WTC11 (cell line): ENCODE results near the gene CCDC85A. TPM values are rescaled to one million over a fixed set of nuclear protein-coding genes. Genes with fewer than 3 reads are reported as not detected.

Experiments used
- ATAC-seq: fragments of 200-7000 bp; cut with Tn5 transposase; 2 replicates; pipeline ENCODE4 v1.10.0; 2021; ENCODE audit warnings: mild to moderate bottlenecking, moderate library complexity
- CTCF ChIA-PET: fragments of 300-600 bp; sonication (Branson Sonifier 250); formaldehyde crosslinking; loops from one replicate; lab custom pipeline; 2021; ENCODE audit warnings: antibody characterized with exemption; lab: Charles Lee
- POLR2A ChIA-PET: fragments of 350-600 bp; sonication (Branson Sonifier 250); formaldehyde crosslinking; loops from one replicate; lab custom pipeline; 2021; ENCODE audit warnings: antibody characterized with exemption; lab: Charles Lee
- DNase-seq: peaks from one replicate; pipeline ENCODE4 v3.0.0; 2021; ENCODE audit warnings: low spot score
- H3K27ac Mint-ChIP-seq: 2 replicates; pipeline ENCODE4 v1.8.0; 2021; ENCODE audit warnings: mixed read lengths
- H3K27me3 Mint-ChIP-seq: 2 replicates; pipeline ENCODE4 v1.8.0; 2021; ENCODE audit warnings: low read depth, mild to moderate bottlenecking, moderate library complexity, mixed read lengths
- H3K36me3 Mint-ChIP-seq: 2 replicates; pipeline ENCODE4 v1.8.0; 2021; ENCODE audit warnings: mixed read lengths
- H3K4me1 Mint-ChIP-seq: 2 replicates; pipeline ENCODE4 v1.8.0; 2022; ENCODE audit warnings: mixed read lengths
- H3K4me3 Mint-ChIP-seq: 2 replicates; pipeline ENCODE4 v1.8.0; 2021; ENCODE audit warnings: mild to moderate bottlenecking, moderate library complexity, mixed read lengths
- H3K9me3 Mint-ChIP-seq: 2 replicates; pipeline ENCODE4 v1.8.0; 2021; ENCODE audit warnings: mixed read lengths
- ATF1 ChIP-seq: sonication (generic); formaldehyde crosslinking; IDR thresholded peaks from 2 replicates; pipeline ENCODE4 v1.8.1; 2023; ENCODE audit warnings: mild to moderate bottlenecking, moderate library complexity, missing genetic modification reagents
- CREB1 ChIP-seq: sonication (generic); formaldehyde crosslinking; IDR thresholded peaks from 2 replicates; pipeline ENCODE4 v1.8.0; 2023; ENCODE audit warnings: mild to moderate bottlenecking, missing genetic modification reagents
- CREM ChIP-seq: sonication (generic); formaldehyde crosslinking; IDR thresholded peaks from 2 replicates; pipeline ENCODE4 v1.8.1; 2022; ENCODE audit warnings: mild to moderate bottlenecking, missing genetic modification reagents, moderate library complexity
- GRHL2 ChIP-seq: fragments of 250-450 bp; sonication (Bioruptor Pico); IDR thresholded peaks from 2 replicates; pipeline ENCODE4 v1.8.0; 2022; ENCODE audit warnings: mild to moderate bottlenecking, moderate library complexity; ENCODE audit not compliant: insufficient replicate concordance, severe bottlenecking
- MYBL2 ChIP-seq: sonication (generic); formaldehyde crosslinking; IDR thresholded peaks from 2 replicates; pipeline ENCODE4 v1.8.1; 2023; ENCODE audit warnings: mild to moderate bottlenecking, moderate library complexity, missing genetic modification reagents
- NFATC4 ChIP-seq: fragments of 250-450 bp; sonication (Bioruptor Pico); IDR thresholded peaks from 2 replicates; pipeline ENCODE4 v1.9.0; 2021; ENCODE audit warnings: mild to moderate bottlenecking
- NFE2L1 ChIP-seq: sonication (generic); formaldehyde crosslinking; IDR thresholded peaks from 2 replicates; pipeline ENCODE4 v1.8.1; 2023; ENCODE audit warnings: missing genetic modification reagents
- NFYB ChIP-seq: sonication (generic); formaldehyde crosslinking; conservative IDR thresholded peaks from 2 replicates; pipeline ENCODE4 v1.8.0; 2022; ENCODE audit warnings: low read depth, missing genetic modification reagents
- RORB ChIP-seq: fragments of 250-450 bp; sonication (Bioruptor Pico); IDR thresholded peaks from 2 replicates; pipeline ENCODE4 v1.9.0; 2021; ENCODE audit warnings: mild to moderate bottlenecking
- SMAD4 ChIP-seq: sonication (generic); formaldehyde crosslinking; IDR thresholded peaks from 2 replicates; pipeline ENCODE4 v1.8.0; 2022; ENCODE audit warnings: mild to moderate bottlenecking, missing genetic modification reagents
- SOX15 ChIP-seq: fragments of 250-450 bp; sonication (Bioruptor Pico); IDR thresholded peaks from 2 replicates; pipeline ENCODE4 v1.9.0; 2021; ENCODE audit warnings: mild to moderate bottlenecking
- TEAD4 ChIP-seq: sonication (generic); formaldehyde crosslinking; IDR thresholded peaks from 2 replicates; pipeline ENCODE4 v1.8.0; 2022; ENCODE audit warnings: mild to moderate bottlenecking, missing genetic modification reagents
- total RNA-seq: library from RNA; stranded (reverse); gene quantifications from 3 replicates; pipeline ENCODE4 v1.2.3, GENCODE V29; 2021
- TF ChIP-seq, protein P1 (sequence below): sonication (generic); formaldehyde crosslinking; IDR thresholded peaks from 2 replicates; pipeline ENCODE4 v1.8.0; 2023; ENCODE audit warnings: missing genetic modification reagents
- TF ChIP-seq, protein P2 (sequence below): fragments of 250-450 bp; sonication (Bioruptor Pico); IDR thresholded peaks from 2 replicates; pipeline ENCODE4 v1.8.0; 2021; ENCODE audit warnings: mild to moderate bottlenecking
- TF ChIP-seq, protein P3 (sequence below): sonication (generic); formaldehyde crosslinking; IDR thresholded peaks from 2 replicates; pipeline ENCODE4 v1.8.1; 2022; ENCODE audit warnings: missing genetic modification reagents, borderline replicate concordance
- TF ChIP-seq, protein P4 (sequence below): fragments of 250-450 bp; sonication (Bioruptor Pico); conservative IDR thresholded peaks from 2 replicates; pipeline ENCODE4 v1.9.0; 2021; ENCODE audit warnings: mild to moderate bottlenecking
- TF ChIP-seq, protein P5 (sequence below): sonication (generic); formaldehyde crosslinking; IDR thresholded peaks from 2 replicates; pipeline ENCODE4 v1.8.1; 2023; ENCODE audit warnings: mild to moderate bottlenecking, missing genetic modification reagents, moderate library complexity
- TF ChIP-seq, protein P6 (sequence below): fragments of 200-600 bp; IDR thresholded peaks from 2 replicates; pipeline ENCODE4 v1.8.0; 2022; ENCODE audit warnings: antibody characterized with exemption
- TF ChIP-seq, protein P7 (sequence below): sonication (generic); formaldehyde crosslinking; IDR thresholded peaks from 2 replicates; pipeline ENCODE4 v1.8.1; 2022; ENCODE audit warnings: low read depth, missing genetic modification reagents, borderline replicate concordance
- TF ChIP-seq, protein P8 (sequence below): sonication (generic); formaldehyde crosslinking; IDR thresholded peaks from 2 replicates; pipeline ENCODE4 v1.8.0; 2022; ENCODE audit warnings: missing genetic modification reagents

CCDC85A gene
- total RNA-seq, 1 experiment from 2014 or later, result 0.22 TPM

DNA sequence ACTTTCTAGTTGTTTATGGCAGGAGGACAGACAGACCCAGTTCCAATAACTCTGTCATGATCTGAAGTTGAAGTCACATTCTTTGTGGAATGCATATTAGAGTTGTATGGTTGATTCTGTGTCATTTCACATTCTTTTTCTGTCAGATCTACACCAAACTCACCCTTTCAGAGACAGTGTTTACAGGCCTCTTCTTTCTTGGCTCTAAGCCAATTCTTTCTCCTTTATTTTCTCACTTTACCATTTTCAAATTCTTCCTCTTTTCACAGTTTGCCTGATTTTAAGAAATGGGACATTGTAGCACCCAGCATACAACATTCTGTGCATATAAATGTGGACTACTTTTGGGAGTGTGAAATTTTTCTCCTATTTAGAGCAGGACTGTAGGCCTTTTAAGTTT lies 103.7 kb downstream of the CCDC85A start:
- Mint-ChIP-seq H3K9me3 (peaks cover 4% of the 10 kb centered on the region; the same call in 1 of the 2 replicates), H3K36me3 (no peaks in the 10 kb centered on the region), H3K27me3 (no peaks in the 10 kb centered on the region), H3K4me3 (no peak overlapping the region), H3K4me1 (no peaks in the 10 kb centered on the region), H3K27ac (no peak overlapping the region)
- POLR2A ChIA-PET, result no interaction called here
- no peak for DNase-seq
- TF ChIP-seq MYBL2 (CRISPR knock-in tag), result no peak
- TF ChIP-seq, protein P1, sequence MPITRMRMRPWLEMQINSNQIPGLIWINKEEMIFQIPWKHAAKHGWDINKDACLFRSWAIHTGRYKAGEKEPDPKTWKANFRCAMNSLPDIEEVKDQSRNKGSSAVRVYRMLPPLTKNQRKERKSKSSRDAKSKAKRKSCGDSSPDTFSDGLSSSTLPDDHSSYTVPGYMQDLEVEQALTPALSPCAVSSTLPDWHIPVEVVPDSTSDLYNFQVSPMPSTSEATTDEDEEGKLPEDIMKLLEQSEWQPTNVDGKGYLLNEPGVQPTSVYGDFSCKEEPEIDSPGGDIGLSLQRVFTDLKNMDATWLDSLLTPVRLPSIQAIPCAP (CRISPR knock-in tag), result no peak
- TF ChIP-seq NFATC4, result no peak
- TF ChIP-seq NFYB (CRISPR knock-in tag), result no peak
- TF ChIP-seq, protein P2, sequence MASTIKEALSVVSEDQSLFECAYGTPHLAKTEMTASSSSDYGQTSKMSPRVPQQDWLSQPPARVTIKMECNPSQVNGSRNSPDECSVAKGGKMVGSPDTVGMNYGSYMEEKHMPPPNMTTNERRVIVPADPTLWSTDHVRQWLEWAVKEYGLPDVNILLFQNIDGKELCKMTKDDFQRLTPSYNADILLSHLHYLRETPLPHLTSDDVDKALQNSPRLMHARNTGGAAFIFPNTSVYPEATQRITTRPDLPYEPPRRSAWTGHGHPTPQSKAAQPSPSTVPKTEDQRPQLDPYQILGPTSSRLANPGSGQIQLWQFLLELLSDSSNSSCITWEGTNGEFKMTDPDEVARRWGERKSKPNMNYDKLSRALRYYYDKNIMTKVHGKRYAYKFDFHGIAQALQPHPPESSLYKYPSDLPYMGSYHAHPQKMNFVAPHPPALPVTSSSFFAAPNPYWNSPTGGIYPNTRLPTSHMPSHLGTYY (CRISPR knock-in tag), result no peak
- TF ChIP-seq, protein P3, sequence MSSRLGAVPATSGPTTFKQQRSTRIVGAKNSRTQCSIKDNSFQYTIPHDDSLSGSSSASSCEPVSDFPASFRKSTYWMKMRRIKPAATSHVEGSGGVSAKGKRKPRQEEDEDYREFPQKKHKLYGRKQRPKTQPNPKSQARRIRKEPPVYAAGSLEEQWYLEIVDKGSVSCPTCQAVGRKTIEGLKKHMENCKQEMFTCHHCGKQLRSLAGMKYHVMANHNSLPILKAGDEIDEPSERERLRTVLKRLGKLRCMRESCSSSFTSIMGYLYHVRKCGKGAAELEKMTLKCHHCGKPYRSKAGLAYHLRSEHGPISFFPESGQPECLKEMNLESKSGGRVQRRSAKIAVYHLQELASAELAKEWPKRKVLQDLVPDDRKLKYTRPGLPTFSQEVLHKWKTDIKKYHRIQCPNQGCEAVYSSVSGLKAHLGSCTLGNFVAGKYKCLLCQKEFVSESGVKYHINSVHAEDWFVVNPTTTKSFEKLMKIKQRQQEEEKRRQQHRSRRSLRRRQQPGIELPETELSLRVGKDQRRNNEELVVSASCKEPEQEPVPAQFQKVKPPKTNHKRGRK (CRISPR knock-in tag), result no peak
- no peak for TF ChIP-seq SOX15
- no peak for TF ChIP-seq GRHL2 (CRISPR knock-in tag)
- TF ChIP-seq, protein P4, sequence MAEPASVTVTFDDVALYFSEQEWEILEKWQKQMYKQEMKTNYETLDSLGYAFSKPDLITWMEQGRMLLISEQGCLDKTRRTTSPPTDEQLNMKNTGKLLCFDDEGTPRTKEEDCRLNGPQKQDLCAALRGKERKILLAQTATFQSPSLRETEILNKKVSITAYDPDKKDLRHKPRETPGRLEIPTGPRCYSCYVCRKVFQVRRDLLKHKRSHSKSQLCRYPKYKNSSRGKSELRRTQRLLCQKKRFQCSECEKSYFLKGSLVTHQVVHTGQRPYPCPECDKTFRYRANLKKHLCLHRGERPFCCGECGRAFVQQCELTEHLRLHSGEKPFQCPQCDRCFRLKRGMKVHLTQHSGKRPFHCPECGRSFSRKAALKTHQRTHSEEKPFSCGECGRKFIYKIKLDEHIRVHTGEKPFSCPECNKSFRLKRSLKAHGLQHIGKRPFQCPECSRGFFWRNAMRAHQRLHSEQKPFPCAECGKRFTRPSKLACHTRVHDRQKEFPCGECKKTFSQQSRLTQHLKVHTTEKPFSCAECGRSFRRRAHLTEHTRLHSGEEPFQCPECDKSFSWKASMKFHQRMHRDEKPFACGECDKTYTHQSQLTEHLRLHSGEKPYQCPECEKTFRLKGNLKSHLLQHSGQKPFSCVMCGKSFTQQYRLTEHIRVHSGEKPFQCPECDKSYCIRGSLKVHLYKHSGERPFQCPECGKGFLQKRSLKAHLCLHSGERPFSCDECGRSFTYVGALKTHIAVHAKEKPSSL, result no peak
- no peak for TF ChIP-seq ATF1 (CRISPR knock-in tag)
- TF ChIP-seq, protein P5, sequence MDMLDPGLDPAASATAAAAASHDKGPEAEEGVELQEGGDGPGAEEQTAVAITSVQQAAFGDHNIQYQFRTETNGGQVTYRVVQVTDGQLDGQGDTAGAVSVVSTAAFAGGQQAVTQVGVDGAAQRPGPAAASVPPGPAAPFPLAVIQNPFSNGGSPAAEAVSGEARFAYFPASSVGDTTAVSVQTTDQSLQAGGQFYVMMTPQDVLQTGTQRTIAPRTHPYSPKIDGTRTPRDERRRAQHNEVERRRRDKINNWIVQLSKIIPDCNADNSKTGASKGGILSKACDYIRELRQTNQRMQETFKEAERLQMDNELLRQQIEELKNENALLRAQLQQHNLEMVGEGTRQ (CRISPR knock-in tag), result no peak
- TF ChIP-seq, all 79 proteins: peak for 0
- no peak for ATAC-seq
- CTCF ChIA-PET, result no interaction called here

DNA sequence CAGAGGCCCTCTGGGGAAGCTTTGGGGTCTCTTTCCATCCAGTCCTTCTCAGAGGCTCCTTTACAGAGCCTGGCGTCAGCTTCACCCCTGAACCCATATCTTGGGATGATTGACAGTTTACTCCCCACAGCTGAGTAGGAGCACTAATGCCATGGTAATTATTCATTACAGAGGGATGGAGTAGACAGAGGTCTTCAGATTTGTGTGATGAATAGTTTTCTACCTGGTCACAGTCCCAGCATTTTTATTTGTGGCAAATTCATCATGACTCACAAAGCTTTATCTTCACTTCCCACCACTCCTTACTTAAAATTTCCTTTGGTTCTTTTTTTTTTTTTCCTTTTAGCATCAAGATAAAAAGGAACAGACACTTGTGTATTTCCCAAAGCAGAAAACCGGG lies 104.2 kb downstream of the CCDC85A start:
- H3K36me3 Mint-ChIP-seq, result no peaks in the 10 kb centered on the region
- peaks cover 4% of the 10 kb centered on the region; the same call in 1 of the 2 replicates for H3K9me3 Mint-ChIP-seq

More for the DNA sequence above, 104.2 kb downstream of the CCDC85A start:
- ATAC-seq, result no peak
- Mint-ChIP-seq H3K27ac (no peak overlapping the region), H3K4me1 (no peaks in the 10 kb centered on the region), H3K27me3 (no peaks in the 10 kb centered on the region), H3K4me3 (no peak overlapping the region)
- ChIA-PET POLR2A (no interaction called here), CTCF (no interaction called here)
- no peak for DNase-seq
- TF ChIP-seq CREB1 (CRISPR knock-in tag), result no peak
- no peak for TF ChIP-seq SMAD4 (CRISPR knock-in tag)
- no peak for TF ChIP-seq NFE2L1
- TF ChIP-seq, protein P6, sequence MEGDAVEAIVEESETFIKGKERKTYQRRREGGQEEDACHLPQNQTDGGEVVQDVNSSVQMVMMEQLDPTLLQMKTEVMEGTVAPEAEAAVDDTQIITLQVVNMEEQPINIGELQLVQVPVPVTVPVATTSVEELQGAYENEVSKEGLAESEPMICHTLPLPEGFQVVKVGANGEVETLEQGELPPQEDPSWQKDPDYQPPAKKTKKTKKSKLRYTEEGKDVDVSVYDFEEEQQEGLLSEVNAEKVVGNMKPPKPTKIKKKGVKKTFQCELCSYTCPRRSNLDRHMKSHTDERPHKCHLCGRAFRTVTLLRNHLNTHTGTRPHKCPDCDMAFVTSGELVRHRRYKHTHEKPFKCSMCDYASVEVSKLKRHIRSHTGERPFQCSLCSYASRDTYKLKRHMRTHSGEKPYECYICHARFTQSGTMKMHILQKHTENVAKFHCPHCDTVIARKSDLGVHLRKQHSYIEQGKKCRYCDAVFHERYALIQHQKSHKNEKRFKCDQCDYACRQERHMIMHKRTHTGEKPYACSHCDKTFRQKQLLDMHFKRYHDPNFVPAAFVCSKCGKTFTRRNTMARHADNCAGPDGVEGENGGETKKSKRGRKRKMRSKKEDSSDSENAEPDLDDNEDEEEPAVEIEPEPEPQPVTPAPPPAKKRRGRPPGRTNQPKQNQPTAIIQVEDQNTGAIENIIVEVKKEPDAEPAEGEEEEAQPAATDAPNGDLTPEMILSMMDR, result no peak
- TF ChIP-seq, protein P7, sequence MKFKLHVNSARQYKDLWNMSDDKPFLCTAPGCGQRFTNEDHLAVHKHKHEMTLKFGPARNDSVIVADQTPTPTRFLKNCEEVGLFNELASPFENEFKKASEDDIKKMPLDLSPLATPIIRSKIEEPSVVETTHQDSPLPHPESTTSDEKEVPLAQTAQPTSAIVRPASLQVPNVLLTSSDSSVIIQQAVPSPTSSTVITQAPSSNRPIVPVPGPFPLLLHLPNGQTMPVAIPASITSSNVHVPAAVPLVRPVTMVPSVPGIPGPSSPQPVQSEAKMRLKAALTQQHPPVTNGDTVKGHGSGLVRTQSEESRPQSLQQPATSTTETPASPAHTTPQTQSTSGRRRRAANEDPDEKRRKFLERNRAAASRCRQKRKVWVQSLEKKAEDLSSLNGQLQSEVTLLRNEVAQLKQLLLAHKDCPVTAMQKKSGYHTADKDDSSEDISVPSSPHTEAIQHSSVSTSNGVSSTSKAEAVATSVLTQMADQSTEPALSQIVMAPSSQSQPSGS (CRISPR knock-in tag), result no peak
- TF ChIP-seq CREM (CRISPR knock-in tag), result no peak
- TF ChIP-seq RORB (CRISPR knock-in tag), result no peak
- TF ChIP-seq TEAD4 (CRISPR knock-in tag), result no peak
- TF ChIP-seq, protein P8, sequence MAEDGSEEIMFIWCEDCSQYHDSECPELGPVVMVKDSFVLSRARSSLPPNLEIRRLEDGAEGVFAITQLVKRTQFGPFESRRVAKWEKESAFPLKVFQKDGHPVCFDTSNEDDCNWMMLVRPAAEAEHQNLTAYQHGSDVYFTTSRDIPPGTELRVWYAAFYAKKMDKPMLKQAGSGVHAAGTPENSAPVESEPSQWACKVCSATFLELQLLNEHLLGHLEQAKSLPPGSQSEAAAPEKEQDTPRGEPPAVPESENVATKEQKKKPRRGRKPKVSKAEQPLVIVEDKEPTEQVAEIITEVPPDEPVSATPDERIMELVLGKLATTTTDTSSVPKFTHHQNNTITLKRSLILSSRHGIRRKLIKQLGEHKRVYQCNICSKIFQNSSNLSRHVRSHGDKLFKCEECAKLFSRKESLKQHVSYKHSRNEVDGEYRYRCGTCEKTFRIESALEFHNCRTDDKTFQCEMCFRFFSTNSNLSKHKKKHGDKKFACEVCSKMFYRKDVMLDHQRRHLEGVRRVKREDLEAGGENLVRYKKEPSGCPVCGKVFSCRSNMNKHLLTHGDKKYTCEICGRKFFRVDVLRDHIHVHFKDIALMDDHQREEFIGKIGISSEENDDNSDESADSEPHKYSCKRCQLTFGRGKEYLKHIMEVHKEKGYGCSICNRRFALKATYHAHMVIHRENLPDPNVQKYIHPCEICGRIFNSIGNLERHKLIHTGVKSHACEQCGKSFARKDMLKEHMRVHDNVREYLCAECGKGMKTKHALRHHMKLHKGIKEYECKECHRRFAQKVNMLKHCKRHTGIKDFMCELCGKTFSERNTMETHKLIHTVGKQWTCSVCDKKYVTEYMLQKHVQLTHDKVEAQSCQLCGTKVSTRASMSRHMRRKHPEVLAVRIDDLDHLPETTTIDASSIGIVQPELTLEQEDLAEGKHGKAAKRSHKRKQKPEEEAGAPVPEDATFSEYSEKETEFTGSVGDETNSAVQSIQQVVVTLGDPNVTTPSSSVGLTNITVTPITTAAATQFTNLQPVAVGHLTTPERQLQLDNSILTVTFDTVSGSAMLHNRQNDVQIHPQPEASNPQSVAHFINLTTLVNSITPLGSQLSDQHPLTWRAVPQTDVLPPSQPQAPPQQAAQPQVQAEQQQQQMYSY (CRISPR knock-in tag), result no peak
